ENCODE data around the gene RRBP1.
"Not testable (repeated sequence)": the region's sequence is repeated elsewhere in the genome, so short reads cannot be mapped to it uniquely, and the experiment has no call there.

Gene RRBP1

GRCh38 chr20:17662333-17663039 is 19.6 kb downstream of the RRBP1 start:
- DNase-seq (ENCODE audit: low read depth in 3 of 3, low spot score in 1 of 3) = no peak

GRCh38 chr20:17661121-17661744 is 20.8 kb downstream of the RRBP1 start:
- no peak for DNase-seq (ENCODE audit: low read depth in 3 of 3, low spot score in 1 of 3)

- DNase-seq (ENCODE audit: low read depth in 3 of 3, low spot score in 1 of 3) = no peak
These were observed 21.4 kb downstream of the RRBP1 start for GRCh38 chr20:17660667-17661066.

- DNase-seq (ENCODE audit: low read depth in 3 of 3, low spot score in 1 of 3) = no peak
These were observed 22.2 kb downstream of the RRBP1 start for GRCh38 chr20:17659801-17660200.

GRCh38 chr20:17659344-17659743 is 22.7 kb downstream of the RRBP1 start:
- not testable (repeated sequence) for DNase-seq (ENCODE audit: low read depth in 3 of 3, low spot score in 1 of 3)

GRCh38 chr20:17658648-17658993 is 23.4 kb downstream of the RRBP1 start:
- no peak for DNase-seq (ENCODE audit: low read depth in 3 of 3, low spot score in 1 of 3)

- DNase-seq (ENCODE audit: low read depth in 3 of 3, low spot score in 1 of 3) = no peak
These were observed 24.0 kb downstream of the RRBP1 start for GRCh38 chr20:17657898-17658647.

- DNase-seq (ENCODE audit: low read depth in 3 of 3, low spot score in 1 of 3) = no peak
These were observed 24.8 kb downstream of the RRBP1 start for GRCh38 chr20:17657079-17657825.

GRCh38 chr20:17655865-17656479 is 26.1 kb downstream of the RRBP1 start:
- no peak for DNase-seq (ENCODE audit: low read depth in 3 of 3, low spot score in 1 of 3)

- no peak for DNase-seq (ENCODE audit: low read depth in 3 of 3, low spot score in 1 of 3)
These were observed 26.8 kb downstream of the RRBP1 start for GRCh38 chr20:17655286-17655651.

GRCh38 chr20:17654649-17655285 is 27.3 kb downstream of the RRBP1 start:
- no peak for DNase-seq (ENCODE audit: low read depth in 3 of 3, low spot score in 1 of 3)

GRCh38 chr20:17653835-17654648 is 28.0 kb downstream of the RRBP1 start:
- DNase-seq (ENCODE audit: low read depth in 3 of 3, low spot score in 1 of 3) = no peak

GRCh38 chr20:17652411-17652810 is 29.6 kb downstream of the RRBP1 start:
- DNase-seq (ENCODE audit: low read depth in 3 of 3, low spot score in 1 of 3) = no peak

GRCh38 chr20:17651760-17652388 is 30.2 kb downstream of the RRBP1 start:
- no peak for DNase-seq (ENCODE audit: low read depth in 3 of 3, low spot score in 1 of 3)

GRCh38 chr20:17651129-17651759 is 30.8 kb downstream of the RRBP1 start:
- no peak for DNase-seq (ENCODE audit: low read depth in 3 of 3, low spot score in 1 of 3)

GRCh38 chr20:17650301-17651128 is 31.5 kb downstream of the RRBP1 start:
- no peak for DNase-seq (ENCODE audit: low read depth in 3 of 3, low spot score in 1 of 3)

GRCh38 chr20:17648791-17649730 is 33.0 kb downstream of the RRBP1 start:
- DNase-seq (ENCODE audit: low read depth in 3 of 3, low spot score in 1 of 3) = peak in 1 of 3 donors; percentile 12

All from stimulated activated CD4-positive, alpha-beta T cell treated with anti-CD3 and anti-CD28 coated beads, TNF-alpha, amount 100 ng/mL, for 1 hour (primary cell).